Activated CD8-positive, alpha-beta memory T cell treated with anti-CD3 and anti-CD28 coated beads, Interleukin-2, amount 10 ng/mL, durations not matched to agents 7 days and 5 days (primary cell): Measurements from ENCODE around the gene ANO3. TPM values are rescaled to one million over a fixed set of nuclear protein-coding genes. Genes with fewer than 3 reads are reported as not detected.

Experiments used
- ATAC-seq: fragments of 150-1000 bp; cut with Tn5 transposase; one replicate; pipeline ENCODE4 v1.10.0; 2021; ENCODE audit warnings: moderate library complexity
- CTCF ChIA-PET: fragments of 350-600 bp; sonication (Branson Sonifier 250); formaldehyde crosslinking; loops from one replicate; lab custom pipeline; 2021; ENCODE audit warnings: antibody characterized with exemption; lab: Charles Lee
- DNase-seq: peaks from one replicate; pipeline ENCODE4 v3.0.0-alpha.2; 2020
- H3K27ac Mint-ChIP-seq: one replicate; pipeline ENCODE4 v1.8.0; 2021; ENCODE audit warnings: mild to moderate bottlenecking, mixed read lengths
- H3K27me3 Mint-ChIP-seq: one replicate; pipeline ENCODE4 v1.8.0; 2021; ENCODE audit warnings: mixed read lengths
- H3K36me3 Mint-ChIP-seq: one replicate; pipeline ENCODE4 v1.8.0; 2021; ENCODE audit warnings: mild to moderate bottlenecking, mixed read lengths
- H3K4me1 Mint-ChIP-seq: one replicate; pipeline ENCODE4 v1.8.0; 2021; ENCODE audit warnings: mixed read lengths
- H3K4me3 Mint-ChIP-seq: one replicate; pipeline ENCODE4 v1.8.0; 2021; ENCODE audit warnings: mild to moderate bottlenecking, moderate library complexity, mixed read lengths
- H3K9me3 Mint-ChIP-seq: one replicate; pipeline ENCODE4 v1.8.0; 2022; ENCODE audit warnings: low read depth, mixed read lengths
- total RNA-seq, 2 experiments: library from RNA; stranded (reverse); gene quantifications; one replicate each; pipeline ENCODE4 v1.2.3, GENCODE V29; 2021

ANO3 gene
- total RNA-seq, 2 experiments from 2014 or later, result 0.05 TPM; not detected in 1

DNA sequence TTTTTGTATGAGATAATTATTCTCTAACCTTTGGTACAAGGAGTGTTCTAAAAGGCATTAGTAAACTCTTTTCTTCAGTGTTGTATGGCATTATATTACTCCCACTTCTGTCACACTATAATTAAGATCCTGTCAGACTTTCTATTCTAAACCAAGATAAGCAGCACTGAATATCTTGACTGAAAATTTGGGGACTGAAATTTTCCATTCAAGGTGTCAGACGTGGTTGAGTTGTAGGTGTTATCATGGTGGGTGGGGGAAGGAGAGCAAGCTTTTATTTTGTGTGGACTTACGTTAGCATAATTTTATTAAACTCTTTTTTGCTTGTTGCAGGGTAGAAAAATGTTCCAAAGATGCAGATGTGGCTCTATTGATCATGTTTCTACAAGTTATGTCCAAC lies 217.2 kb downstream of the ANO3 start:
- Mint-ChIP-seq H3K4me1 (no peaks in the 10 kb centered on the region), H3K4me3 (no peak overlapping the region), H3K9me3 (peaks cover 4% of the 10 kb centered on the region), H3K36me3 (no peaks in the 10 kb centered on the region), H3K27me3 (no peaks in the 10 kb centered on the region), H3K27ac (no peak overlapping the region)
- DNase-seq (no peak), ATAC-seq (no peak)
- CTCF ChIA-PET, result no interaction called here

- Mint-ChIP-seq H3K27me3 (no peaks in the 10 kb centered on the region), H3K27ac (no peak overlapping the region), H3K36me3 (no peaks in the 10 kb centered on the region), H3K4me1 (no peaks in the 10 kb centered on the region), H3K4me3 (no peak overlapping the region), H3K9me3 (peaks cover 4% of the 10 kb centered on the region)
- ATAC-seq (no peak), DNase-seq (no peak)
- CTCF ChIA-PET, result no interaction called here
Observed at GRCh38 chr11:26550022-26550421, 218.1 kb downstream of the ANO3 start.

DNA sequence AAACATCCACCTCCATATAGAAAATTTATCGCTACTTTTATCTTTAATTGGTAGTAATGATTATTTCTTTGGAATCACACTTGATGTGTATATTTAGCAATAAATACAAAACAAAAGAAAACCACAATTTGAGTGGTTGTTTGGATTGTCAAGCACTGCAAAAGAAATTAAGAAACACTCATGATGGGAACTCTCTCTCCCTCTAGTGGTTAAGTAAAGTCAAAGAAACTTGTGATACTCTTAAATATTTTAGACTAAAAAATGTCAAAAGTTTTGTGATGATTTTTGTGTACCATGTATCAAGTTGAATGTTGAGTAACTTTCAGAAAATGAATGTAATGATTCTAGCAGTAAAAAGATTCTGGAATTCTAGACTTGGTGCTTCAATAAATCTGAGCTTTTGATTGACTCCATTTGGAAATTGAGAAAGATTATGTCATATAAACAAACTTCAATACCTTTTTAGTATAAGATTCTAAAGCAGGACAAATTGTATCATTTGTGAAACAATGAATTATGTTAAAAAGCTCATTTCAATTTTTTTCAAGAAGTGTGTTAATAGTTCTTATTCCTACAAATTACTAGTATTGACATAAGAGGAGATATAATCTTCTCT lies 219.4 kb downstream of the ANO3 start:
- no peaks in the 10 kb centered on the region for H3K36me3 Mint-ChIP-seq
- DNase-seq (no peak), ATAC-seq (no peak)
- peaks cover 2% of the 10 kb centered on the region for H3K9me3 Mint-ChIP-seq
- no peak overlapping the region for H3K27ac Mint-ChIP-seq
- CTCF ChIA-PET, result no interaction called here
- no peak overlapping the region for H3K4me3 Mint-ChIP-seq
- no peaks in the 10 kb centered on the region for H3K4me1 Mint-ChIP-seq
- H3K27me3 Mint-ChIP-seq, result no peaks in the 10 kb centered on the region

DNA sequence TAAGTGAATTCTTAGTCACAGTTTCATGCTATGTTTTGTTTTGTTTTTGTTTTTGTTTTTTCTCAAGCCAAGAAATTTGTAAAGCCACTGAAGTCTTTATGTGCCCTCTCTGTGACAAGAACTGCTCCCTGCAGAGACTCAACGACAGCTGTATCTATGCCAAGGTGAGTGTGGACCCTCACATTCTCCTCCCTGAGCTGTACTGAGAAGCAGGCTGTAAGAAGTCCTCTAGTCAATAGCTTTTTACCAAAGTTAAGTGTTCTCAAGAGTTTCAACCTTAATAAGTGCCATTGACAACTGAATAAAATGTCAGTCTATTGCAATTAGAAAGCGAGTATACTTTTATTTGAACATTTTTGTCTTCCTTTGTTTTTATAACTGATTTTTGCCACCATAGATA lies 221.3 kb downstream of the ANO3 start:
- CTCF ChIA-PET, result no interaction called here
- DNase-seq (no peak), ATAC-seq (no peak)
- Mint-ChIP-seq H3K27me3 (no peaks in the 10 kb centered on the region), H3K36me3 (no peaks in the 10 kb centered on the region), H3K9me3 (peaks cover 4% of the 10 kb centered on the region), H3K27ac (no peak overlapping the region), H3K4me1 (no peaks in the 10 kb centered on the region), H3K4me3 (no peak overlapping the region)

DNA sequence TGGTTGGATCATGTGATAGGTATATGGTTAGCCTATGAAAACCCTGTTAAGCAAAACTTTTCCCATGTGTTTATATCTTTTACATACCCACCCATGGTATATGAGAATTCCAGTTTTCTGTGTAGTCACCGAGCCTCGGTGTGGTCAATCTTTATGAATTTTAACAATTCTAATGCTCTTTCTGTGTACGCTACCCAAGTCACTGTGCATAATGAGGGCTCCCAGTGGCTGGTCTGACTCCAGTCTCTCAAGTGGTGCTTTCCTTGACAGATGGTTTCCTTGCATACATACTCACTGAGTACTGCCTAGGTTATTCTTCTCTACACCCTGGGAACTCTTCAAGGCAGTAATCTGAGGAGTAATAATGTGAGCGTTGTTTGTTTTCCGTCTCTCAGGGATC lies 222.5 kb downstream of the ANO3 start:
- no peak for ATAC-seq
- Mint-ChIP-seq H3K27ac (no peak overlapping the region), H3K9me3 (peaks cover 4% of the 10 kb centered on the region), H3K4me1 (no peaks in the 10 kb centered on the region), H3K27me3 (no peaks in the 10 kb centered on the region), H3K36me3 (no peaks in the 10 kb centered on the region), H3K4me3 (no peak overlapping the region)
- CTCF ChIA-PET, result no interaction called here
- no peak for DNase-seq

GRCh38 chr11:26556582-26556981 lies 224.7 kb downstream of the ANO3 start:
- Mint-ChIP-seq H3K9me3 (peaks cover 4% of the 10 kb centered on the region), H3K27me3 (no peaks in the 10 kb centered on the region), H3K27ac (no peak overlapping the region), H3K4me1 (no peaks in the 10 kb centered on the region), H3K4me3 (no peak overlapping the region), H3K36me3 (no peaks in the 10 kb centered on the region)
- ATAC-seq (no peak), DNase-seq (no peak)
- CTCF ChIA-PET, result no interaction called here

GRCh38 chr11:26557666-26558065 lies 225.7 kb downstream of the ANO3 start:
- Mint-ChIP-seq H3K4me1 (no peaks in the 10 kb centered on the region), H3K36me3 (no peaks in the 10 kb centered on the region), H3K4me3 (no peak overlapping the region), H3K27me3 (no peaks in the 10 kb centered on the region), H3K27ac (no peak overlapping the region), H3K9me3 (peaks cover 4% of the 10 kb centered on the region)
- CTCF ChIA-PET, result no interaction called here
- no peak for ATAC-seq
- no peak for DNase-seq

DNA sequence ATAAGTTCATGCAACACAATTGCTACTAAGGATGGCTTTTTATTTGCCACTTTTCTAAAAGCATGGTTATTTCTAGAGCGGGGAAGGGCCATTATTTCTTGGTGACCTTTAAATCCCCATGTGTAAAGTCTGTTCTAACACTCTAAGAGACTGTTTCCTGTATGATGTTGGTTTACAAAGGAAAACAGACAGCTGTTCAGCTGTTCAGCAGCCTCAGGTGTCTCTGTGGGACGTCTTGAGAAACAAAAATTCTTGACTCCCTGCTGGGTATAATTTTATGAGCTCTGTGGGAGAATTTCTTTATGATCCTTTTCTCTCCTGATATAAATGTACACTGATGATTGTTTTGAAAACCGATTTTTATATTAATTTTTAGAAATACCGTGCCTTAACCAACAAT lies 226.3 kb downstream of the ANO3 start:
- no peak for ATAC-seq
- Mint-ChIP-seq H3K9me3 (peaks cover 4% of the 10 kb centered on the region), H3K27me3 (no peaks in the 10 kb centered on the region), H3K27ac (no peak overlapping the region), H3K4me1 (no peaks in the 10 kb centered on the region), H3K4me3 (no peak overlapping the region), H3K36me3 (no peaks in the 10 kb centered on the region)
- CTCF ChIA-PET, result no interaction called here
- DNase-seq, result no peak

- no peak overlapping the region for H3K4me3 Mint-ChIP-seq
- no peaks in the 10 kb centered on the region for H3K36me3 Mint-ChIP-seq
- H3K4me1 Mint-ChIP-seq, result no peaks in the 10 kb centered on the region
- H3K27me3 Mint-ChIP-seq, result no peaks in the 10 kb centered on the region
- CTCF ChIA-PET, result no interaction called here
- ATAC-seq (no peak), DNase-seq (no peak)
- H3K27ac Mint-ChIP-seq, result no peak overlapping the region
- peaks cover 2% of the 10 kb centered on the region for H3K9me3 Mint-ChIP-seq
Observed at GRCh38 chr11:26569646-26570045, 237.7 kb downstream of the ANO3 start.

GRCh38 chr11:26571861-26572654 lies 240.1 kb downstream of the ANO3 start, which contains the start of gene MUC15:
Gene MUC15 (minus strand): TSS chr11:26572263. CDS start chr11:26567094, 5,169 bp downstream.
- H3K4me1 Mint-ChIP-seq, result no peaks in the 10 kb centered on the region
- H3K9me3 Mint-ChIP-seq, result peaks cover 2% of the 10 kb centered on the region
- H3K4me3 Mint-ChIP-seq, result no peak within 1 kb of the TSS
- no peaks in the 10 kb centered on the region for H3K27me3 Mint-ChIP-seq
- CTCF ChIA-PET, result no interaction called here
- H3K36me3 Mint-ChIP-seq, result no peaks in the 10 kb centered on the region
- H3K27ac Mint-ChIP-seq, result no peak within 1 kb of the TSS
- ATAC-seq (no peak), DNase-seq (no peak)

DNA sequence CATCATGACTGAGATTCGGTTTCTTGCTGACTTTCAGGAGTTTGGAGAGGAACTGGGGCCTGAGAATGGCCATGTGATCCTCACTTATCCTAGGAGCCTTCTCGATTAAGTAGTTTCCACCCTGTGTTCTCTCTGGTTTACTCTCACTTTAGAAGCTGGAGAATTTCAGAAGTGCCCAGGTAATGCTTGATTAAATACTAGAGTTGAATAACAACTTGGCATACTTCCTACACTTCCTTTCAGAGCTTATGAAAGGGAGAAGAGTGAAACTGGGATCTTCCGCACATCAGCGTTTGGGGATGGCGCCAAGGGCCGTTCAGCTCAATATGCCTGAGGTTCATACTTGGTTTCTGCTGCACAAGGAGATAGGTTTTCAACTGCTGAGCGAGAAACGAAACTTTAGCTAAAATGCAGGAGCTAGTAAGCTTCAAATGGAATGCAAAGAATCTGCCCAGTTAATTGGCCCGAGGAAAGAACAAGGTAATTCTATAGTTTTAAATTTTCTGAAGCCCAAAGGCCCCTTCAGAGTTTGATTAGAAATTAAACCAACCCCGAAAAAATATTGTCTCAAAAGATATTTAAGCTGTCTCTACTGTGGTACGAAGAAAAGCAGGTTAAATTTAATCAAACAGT lies 241.0 kb downstream of the ANO3 start:
- Mint-ChIP-seq H3K27ac (no peak overlapping the region), H3K36me3 (no peaks in the 10 kb centered on the region), H3K27me3 (no peaks in the 10 kb centered on the region), H3K9me3 (peaks cover 2% of the 10 kb centered on the region), H3K4me1 (no peaks in the 10 kb centered on the region), H3K4me3 (no peak overlapping the region)
- ATAC-seq (no peak), DNase-seq (no peak)
- CTCF ChIA-PET, result no interaction called here

- Mint-ChIP-seq H3K27me3 (no peaks in the 10 kb centered on the region), H3K4me3 (no peak overlapping the region), H3K27ac (no peak overlapping the region), H3K36me3 (no peaks in the 10 kb centered on the region), H3K4me1 (no peaks in the 10 kb centered on the region), H3K9me3 (peaks cover 2% of the 10 kb centered on the region)
- CTCF ChIA-PET, result no interaction called here
- ATAC-seq (no peak), DNase-seq (no peak)
Observed at GRCh38 chr11:26573896-26574295, 242.0 kb downstream of the ANO3 start.

GRCh38 chr11:26575946-26576345 lies 244.0 kb downstream of the ANO3 start:
- no peak for ATAC-seq
- H3K27me3 Mint-ChIP-seq, result no peaks in the 10 kb centered on the region
- H3K36me3 Mint-ChIP-seq, result no peaks in the 10 kb centered on the region
- H3K9me3 Mint-ChIP-seq, result peaks cover 2% of the 10 kb centered on the region
- no peak overlapping the region for H3K4me3 Mint-ChIP-seq
- no peak for DNase-seq
- CTCF ChIA-PET, result no interaction called here
- H3K4me1 Mint-ChIP-seq, result no peaks in the 10 kb centered on the region
- H3K27ac Mint-ChIP-seq, result no peak overlapping the region
